HepG2 (cell line): ENCODE data around the gene SF1. TPM values are rescaled to one million over a fixed set of nuclear protein-coding genes. Genes with fewer than 3 reads are reported as not detected.

Experiments used
- ATAC-seq: fragments of 200-7000 bp; cut with Tn5 transposase; 3 replicates; pipeline ENCODE4 v1.9.1; 2020; ENCODE audit warnings: mild to moderate bottlenecking, moderate library complexity
- BruUV-seq: library from RNA; stranded (reverse); fragments of 400-500 nt; replicated peaks from 2 replicates; lab custom pipeline; 2021; lab: Mats Ljungman, UMichigan
- CTCF ChIA-PET: fragments of 300-600 bp; formaldehyde crosslinking; extraction: SDS; loops from one replicate; lab custom pipeline; 2021; ENCODE audit warnings: low total read pairs, inconsistent platforms, low intra/inter-chr PET ratio; lab: Yijun Ruan, JAX
- POLR2A ChIA-PET: fragments of 350-600 bp; sonication (Branson Sonifier 250); formaldehyde crosslinking; loops from one replicate; lab custom pipeline; 2020; ENCODE audit warnings: antibody characterized with exemption, inconsistent platforms; lab: Yijun Ruan, JAX
- DNase-seq: peaks from one replicate; pipeline ENCODE4 v3.0.0-alpha.2; 2015; ENCODE audit warnings: low spot score
- FAIRE-seq: peaks from 3 replicates; lab custom pipeline; 2011; peaks lifted over from hg19 to GRCh38; lab: Jason Lieb, UNC
- H2AFZ ChIP-seq: one replicate; pipeline ENCODE4 v1.6.1; 2011; ENCODE audit warnings: low read length, inconsistent platforms
- H3K27ac ChIP-seq: fragments of 300-600 bp; 3 replicates; pipeline ENCODE4 v1.8.0; 2011; ENCODE audit warnings: mixed run types, mild to moderate bottlenecking, mixed read lengths, low read length, inconsistent platforms; ENCODE audit not compliant: insufficient read depth; ENCODE audit errors: extremely low read length
- H3K27me3 ChIP-seq, 2 experiments: fragments of 200-600 bp in 1 of 2; 2 replicates in 1 of 2; 3 replicates in 1 of 2; pipeline versions ENCODE4 v1.6.0 to v1.8.0; 2011; ENCODE audit warnings: low read length in 2 of 2, mild to moderate bottlenecking in 2 of 2, moderate library complexity in 2 of 2, inconsistent platforms in 1 of 2; ENCODE audit not compliant: insufficient read depth in 2 of 2, control insufficient read depth in 1 of 2
- H3K36me3 ChIP-seq, 2 experiments: fragments of 200-600 bp in 1 of 2; replicated peaks in 1 of 2; 2 replicates in 1 of 2; 3 replicates in 1 of 2; pipeline versions ENCODE4 v1.5.1 to v1.8.0; 2011; ENCODE audit warnings: low read length in 2 of 2, inconsistent platforms in 1 of 2; ENCODE audit not compliant: insufficient read depth in 2 of 2, control insufficient read depth in 1 of 2
- H3K4me1 ChIP-seq: 2 replicates; pipeline ENCODE4 v1.5.1; 2012; ENCODE audit warnings: low read length, inconsistent platforms; ENCODE audit not compliant: insufficient read depth
- H3K4me2 ChIP-seq: 2 replicates; pipeline ENCODE4 v1.6.0; 2011; ENCODE audit warnings: low read depth, low read length, inconsistent platforms
- H3K4me3 ChIP-seq, 3 experiments: fragments of 200-600 bp in 1 of 3; sonication (generic), shearing (Covaris generic) in 1 of 3; replicated peaks in 1 of 3; 2 replicates each; pipeline ENCODE4 v1.5.1; 2011 to 2016; ENCODE audit warnings: low read length in 3 of 3, inconsistent platforms in 2 of 3, low read depth in 2 of 3, mild to moderate bottlenecking in 2 of 3, control low read depth in 1 of 3, mixed read lengths in 1 of 3; ENCODE audit not compliant: insufficient read depth in 1 of 3
- H3K79me2 ChIP-seq: one replicate; pipeline ENCODE4 v1.6.1; 2011; ENCODE audit warnings: low read length, inconsistent platforms; ENCODE audit not compliant: insufficient read depth
- H3K9ac ChIP-seq: 2 replicates; pipeline ENCODE4 v1.6.0; 2011; ENCODE audit warnings: mild to moderate bottlenecking, low read depth, low read length, inconsistent platforms; ENCODE audit not compliant: insufficient read depth
- H3K9me3 ChIP-seq: 2 replicates; pipeline ENCODE4 v1.5.1; 2012; ENCODE audit warnings: mild to moderate bottlenecking, low read length
- H4K20me1 ChIP-seq: 2 replicates; pipeline ENCODE4 v1.6.0; 2011; ENCODE audit warnings: inconsistent platforms, mild to moderate bottlenecking, low read length, moderate library complexity; ENCODE audit not compliant: insufficient read depth
- ZNF142 ChIP-seq: sonication (generic); formaldehyde crosslinking; IDR thresholded peaks from 2 replicates; pipeline ENCODE4 v1.4.0; 2020; ENCODE audit warnings: missing genetic modification reagents
- WGBS: methylation state at CpG from one replicate; pipeline ENCODE4 v1.1.6; 2017; ENCODE audit warnings: low lambda C conversion rate; 5-methylcytosine and 5-hydroxymethylcytosine counted together
- in situ Hi-C: cut with HindIII; loops from 2 replicates; pipeline ENCODE4 v1.10.0; 2017; ENCODE audit warnings: low pct_unique_long_range_greater_than_20kb; ENCODE audit not compliant: extremely low pct_ligation_motif_present
- intact Hi-C: fragments of 100-400 bp; cut with micrococcal nuclease; formaldehyde crosslinking; loops from one replicate; pipeline ENCODE4 v1.10.0; 2022; ENCODE audit not compliant: unreplicated experiment
- polyA plus RNA-seq, 8 experiments: library from polyadenylated mRNA; depleted of rRNA in 3 of 8; stranded (reverse) in 7 of 8; unstranded in 1 of 8; fragments of >200 nt; fragmentation: Illumina TruSeq in 4 of 8; extraction: Trizol in 4 of 8; gene quantifications; 2 replicates each; pipeline versions ENCODE4 v1.2.1 to v1.2.3, GENCODE V29; 2011 to 2016; ENCODE audit warnings: low read depth in 4 of 8, missing spikeins in 1 of 8, mixed read lengths in 1 of 8; ENCODE audit not compliant: insufficient read depth in 1 of 8
- total RNA-seq, 5 experiments: library from RNA; depleted of rRNA; stranded (reverse); fragments of >200 nt; fragmentation: Illumina TruSeq; extraction: Trizol; gene quantifications; 2 replicates each; pipeline ENCODE4 v1.2.3, GENCODE V29; 2016; ENCODE audit warnings: low read depth in 1 of 5
- TF ChIP-seq, protein P1 (sequence below): fragments of 450-650 bp; IDR thresholded peaks from 2 replicates; pipeline ENCODE4 v1.6.1; 2016

The SF1 gene
- total and polyA plus RNA-seq, 2 of the 13 experiments (the other 11 are each of a cell fraction or from before 2014, with no cell fraction given): 55.5 to 70.4 TPM

DNA sequence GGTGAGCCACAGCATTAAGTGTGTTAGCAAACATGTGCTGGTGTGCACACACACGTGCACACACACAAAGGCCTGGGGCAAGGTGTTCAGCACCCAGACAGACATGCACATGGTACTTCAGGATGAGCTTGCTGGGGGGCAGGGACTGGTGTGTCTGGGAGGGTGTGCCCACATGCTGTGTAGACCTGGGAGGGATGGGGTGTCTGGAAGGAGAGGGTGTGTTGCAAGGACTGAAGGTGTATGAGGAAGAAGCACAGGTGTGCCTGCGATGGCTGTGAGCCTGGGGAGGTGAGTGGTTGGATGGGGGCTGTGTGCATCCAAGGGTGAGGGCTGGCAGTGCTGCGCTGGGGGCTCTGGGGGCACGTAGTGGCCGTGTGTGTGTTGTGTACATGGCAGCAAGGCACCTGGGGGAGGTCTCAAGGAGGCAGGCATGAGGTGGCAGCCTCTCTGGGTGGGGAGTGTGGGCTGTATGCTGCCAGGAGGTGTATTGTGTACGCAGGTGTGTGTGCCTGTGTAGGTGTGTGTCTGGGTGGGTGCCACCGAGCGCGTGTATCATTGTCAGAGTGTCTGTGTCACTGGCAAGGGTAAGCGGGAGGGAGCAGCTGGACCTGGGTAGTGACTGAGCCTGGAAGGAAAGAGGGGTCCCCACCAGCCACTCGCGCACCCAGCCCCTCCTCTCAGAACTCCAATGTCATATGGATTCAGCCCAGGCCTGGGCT lies 57.5 kb downstream of the SF1 start:
- Histone ChIP-seq H3K79me2 (no peaks in the 10 kb centered on the region), H3K36me3 (no peaks in the 10 kb centered on the region), H3K9me3 (no peaks in the 10 kb centered on the region), H3K27ac (no peak overlapping the region), H3K27me3 (peaks cover 4 to 55% of the 10 kb centered on the region in 2 experiments; a peak in 4 of 5 replicates), H3K4me2 (no peak overlapping the region), H3K4me3 (no peak overlapping the region), H3K4me1 (peaks cover 25% of the 10 kb centered on the region), H3K9ac (no peak overlapping the region), H4K20me1 (no peaks in the 10 kb centered on the region)
- intact Hi-C loops (no loop called here), in situ Hi-C loops (no loop called here)
- FAIRE-seq (no peak), ATAC-seq (no peak)
- 0% methylated on average over 6 of the region's 12 CpGs for WGBS
- TF ChIP-seq, protein P1, sequence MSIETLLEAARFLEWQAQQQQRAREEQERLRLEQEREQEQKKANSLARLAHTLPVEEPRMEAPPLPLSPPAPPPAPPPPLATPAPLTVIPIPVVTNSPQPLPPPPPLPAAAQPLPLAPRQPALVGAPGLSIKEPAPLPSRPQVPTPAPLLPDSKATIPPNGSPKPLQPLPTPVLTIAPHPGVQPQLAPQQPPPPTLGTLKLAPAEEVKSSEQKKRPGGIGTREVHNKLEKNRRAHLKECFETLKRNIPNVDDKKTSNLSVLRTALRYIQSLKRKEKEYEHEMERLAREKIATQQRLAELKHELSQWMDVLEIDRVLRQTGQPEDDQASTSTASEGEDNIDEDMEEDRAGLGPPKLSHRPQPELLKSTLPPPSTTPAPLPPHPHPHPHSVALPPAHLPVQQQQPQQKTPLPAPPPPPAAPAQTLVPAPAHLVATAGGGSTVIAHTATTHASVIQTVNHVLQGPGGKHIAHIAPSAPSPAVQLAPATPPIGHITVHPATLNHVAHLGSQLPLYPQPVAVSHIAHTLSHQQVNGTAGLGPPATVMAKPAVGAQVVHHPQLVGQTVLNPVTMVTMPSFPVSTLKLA: peak; percentile 97
- no peak for TF ChIP-seq ZNF142 (CRISPR knock-in tag)
- TF ChIP-seq, all 625 proteins: peak for 1
- CTCF ChIA-PET: no interaction called here
- no TSS peak for BruUV-seq
- POLR2A ChIA-PET: no interaction called here
- no peak overlapping the region for H2AFZ ChIP-seq
- DNase-seq: no peak
